BLaER1 (cell line): ENCODE data around the gene MAST2.

ENCODE experiments used
- H3K27ac ChIP-seq: shearing (Covaris generic); formaldehyde crosslinking; 2 replicates; pipeline ENCODE4 v1.8.1; 2022
- H3K27me3 ChIP-seq: shearing (Covaris generic); formaldehyde crosslinking; 2 replicates; pipeline ENCODE4 v1.8.1; 2022
- H3K36me3 ChIP-seq: shearing (Covaris generic); formaldehyde crosslinking; 2 replicates; pipeline ENCODE4 v1.8.1; 2022
- H3K4me1 ChIP-seq: shearing (Covaris generic); formaldehyde crosslinking; 2 replicates; pipeline ENCODE4 v1.8.1; 2022
- H3K4me2 ChIP-seq: shearing (Covaris generic); formaldehyde crosslinking; 2 replicates; pipeline ENCODE4 v1.8.1; 2022
- H3K4me3 ChIP-seq: shearing (Covaris generic); formaldehyde crosslinking; 2 replicates; pipeline ENCODE4 v1.8.1; 2022
- H3K9ac ChIP-seq: shearing (Covaris generic); formaldehyde crosslinking; 2 replicates; pipeline ENCODE4 v1.8.1; 2022
- H3K9me3 ChIP-seq: shearing (Covaris generic); formaldehyde crosslinking; 2 replicates; pipeline ENCODE4 v1.8.1; 2022
- H4K20me1 ChIP-seq: shearing (Covaris generic); formaldehyde crosslinking; 2 replicates; pipeline ENCODE4 v1.8.1; 2022
- Cebpa-rat ChIP-seq: shearing (Covaris generic); IDR thresholded peaks from 2 replicates; pipeline ENCODE4 v1.8.1; 2022

MAST2 gene

DNA sequence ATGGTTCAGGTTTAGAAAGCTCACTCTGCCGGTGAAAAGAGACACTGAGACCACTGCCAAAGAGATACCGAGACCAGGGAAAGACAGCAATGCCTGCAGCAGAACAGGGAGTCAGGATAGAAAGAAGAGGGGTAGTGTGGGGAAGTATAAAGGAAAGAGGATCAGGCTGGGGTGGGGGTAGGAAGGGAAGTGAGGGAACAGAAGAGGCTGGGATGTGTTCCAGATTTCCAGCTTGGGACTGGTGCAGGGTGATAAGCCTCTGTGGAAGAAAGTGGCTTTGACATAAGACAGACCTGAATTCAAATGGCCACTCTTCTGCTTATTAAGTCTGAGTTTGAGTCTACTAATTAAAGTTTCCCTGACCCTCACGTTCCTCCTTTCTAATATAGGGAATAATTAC, 223.1 kb downstream of the MAST2 start:
- no peak overlapping the region for H3K9ac ChIP-seq

GRCh38 chr1:46027788-46028573, 224.6 kb downstream of the MAST2 start:
- Histone ChIP-seq H3K9me3 (no peaks in the 10 kb centered on the region), H3K27ac (no peak overlapping the region), H3K9ac (no peak overlapping the region), H3K4me3 (no peak overlapping the region), H3K27me3 (no peaks in the 10 kb centered on the region), H3K4me2 (no peak overlapping the region), H4K20me1 (no peaks in the 10 kb centered on the region), H3K4me1 (no peaks in the 10 kb centered on the region), H3K36me3 (peaks cover 86% of the 10 kb centered on the region)
- TF ChIP-seq Cebpa-rat: no peak

More for the DNA sequence above, 223.1 kb downstream of the MAST2 start:
- no peak overlapping the region for H3K4me2 ChIP-seq
- no peak overlapping the region for H3K4me3 ChIP-seq
- H4K20me1 ChIP-seq: no peaks in the 10 kb centered on the region
- TF ChIP-seq Cebpa-rat: no peak
- no peaks in the 10 kb centered on the region for H3K27me3 ChIP-seq
- no peak overlapping the region for H3K27ac ChIP-seq
- peaks cover 86% of the 10 kb centered on the region for H3K36me3 ChIP-seq
- no peaks in the 10 kb centered on the region for H3K4me1 ChIP-seq
- no peaks in the 10 kb centered on the region for H3K9me3 ChIP-seq

GRCh38 chr1:46030074-46030870, 226.9 kb downstream of the MAST2 start:
- Histone ChIP-seq H3K36me3 (peaks cover 86% of the 10 kb centered on the region), H3K27me3 (no peaks in the 10 kb centered on the region), H3K4me3 (no peak overlapping the region), H3K4me2 (no peak overlapping the region), H3K9me3 (no peaks in the 10 kb centered on the region), H3K4me1 (no peaks in the 10 kb centered on the region), H3K9ac (no peak overlapping the region), H4K20me1 (peaks cover 5% of the 10 kb centered on the region; the same call in 1 of the 2 replicates), H3K27ac (no peak overlapping the region)
- no peak for TF ChIP-seq Cebpa-rat

GRCh38 chr1:46030876-46031660, 227.7 kb downstream of the MAST2 start:
- no peaks in the 10 kb centered on the region for H3K27me3 ChIP-seq
- H4K20me1 ChIP-seq: peaks cover 8% of the 10 kb centered on the region; the same call in 1 of the 2 replicates
- H3K36me3 ChIP-seq: peaks cover 88% of the 10 kb centered on the region
- H3K4me3 ChIP-seq: no peak overlapping the region
- H3K9ac ChIP-seq: no peak overlapping the region
- no peak for TF ChIP-seq Cebpa-rat
- H3K27ac ChIP-seq: no peak overlapping the region
- H3K4me2 ChIP-seq: no peak overlapping the region
- no peaks in the 10 kb centered on the region for H3K9me3 ChIP-seq
- H3K4me1 ChIP-seq: no peaks in the 10 kb centered on the region

GRCh38 chr1:46034601-46035516, 231.4 kb downstream of the MAST2 start:
- no peak for TF ChIP-seq Cebpa-rat
- Histone ChIP-seq H3K27me3 (no peaks in the 10 kb centered on the region), H3K36me3 (peaks cover 96% of the 10 kb centered on the region), H3K9me3 (no peaks in the 10 kb centered on the region), H3K4me1 (no peaks in the 10 kb centered on the region), H3K27ac (no peak overlapping the region), H3K4me3 (no peak overlapping the region), H3K4me2 (no peak overlapping the region), H3K9ac (no peak overlapping the region), H4K20me1 (peaks cover 23% of the 10 kb centered on the region; the same call in 1 of the 2 replicates)

GRCh38 chr1:46036894-46037839, 233.8 kb downstream of the MAST2 start:
- H3K36me3 ChIP-seq: peaks cover 96% of the 10 kb centered on the region
- H4K20me1 ChIP-seq: peaks cover 23% of the 10 kb centered on the region; the same call in 1 of the 2 replicates
- peak overlapping the region; percentile 43; the same call in 1 of the 2 replicates for H3K9ac ChIP-seq
- peaks cover 6% of the 10 kb centered on the region for H3K4me1 ChIP-seq
- H3K9me3 ChIP-seq: no peaks in the 10 kb centered on the region
- no peak overlapping the region for H3K27ac ChIP-seq
- H3K4me3 ChIP-seq: no peak overlapping the region
- no peak overlapping the region for H3K4me2 ChIP-seq
- no peaks in the 10 kb centered on the region for H3K27me3 ChIP-seq
- TF ChIP-seq Cebpa-rat: no peak

GRCh38 chr1:46039571-46040052, 236.2 kb downstream of the MAST2 start:
- H3K4me1 ChIP-seq: peaks cover 31% of the 10 kb centered on the region
- no peak overlapping the region for H3K9ac ChIP-seq
- H3K4me3 ChIP-seq: no peak overlapping the region
- H4K20me1 ChIP-seq: peaks cover 32% of the 10 kb centered on the region; the same call in 1 of the 2 replicates
- H3K9me3 ChIP-seq: no peaks in the 10 kb centered on the region
- no peak for TF ChIP-seq Cebpa-rat
- H3K27ac ChIP-seq: no peak overlapping the region
- H3K36me3 ChIP-seq: peaks cover 94% of the 10 kb centered on the region
- no peaks in the 10 kb centered on the region for H3K27me3 ChIP-seq
- H3K4me2 ChIP-seq: no peak overlapping the region

DNA sequence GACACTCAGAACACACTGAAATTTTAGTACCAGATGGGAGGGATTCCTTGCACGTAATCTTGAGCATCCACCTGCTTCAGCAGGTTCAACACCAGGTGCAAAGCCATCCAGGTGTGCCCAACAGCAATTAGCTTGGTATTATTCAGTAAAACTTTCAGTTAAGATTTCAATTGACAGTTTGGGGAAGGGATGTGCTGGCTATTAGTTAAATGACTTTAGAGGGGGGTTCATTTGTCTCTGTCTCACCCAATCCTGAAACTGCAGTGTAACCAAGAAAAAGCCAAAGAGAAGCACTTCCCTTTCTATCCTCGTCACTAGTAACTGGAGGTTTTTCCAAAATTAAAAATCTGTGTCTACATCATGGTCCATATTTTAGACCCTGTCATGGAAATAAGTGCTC, 238.1 kb downstream of the MAST2 start:
- no peak overlapping the region for H3K9ac ChIP-seq
- no peaks in the 10 kb centered on the region for H3K9me3 ChIP-seq
- H3K27me3 ChIP-seq: no peaks in the 10 kb centered on the region
- peaks cover 26% of the 10 kb centered on the region; the same call in 1 of the 2 replicates for H4K20me1 ChIP-seq
- H3K4me2 ChIP-seq: no peak overlapping the region
- H3K36me3 ChIP-seq: peaks cover 92% of the 10 kb centered on the region
- no peak for TF ChIP-seq Cebpa-rat
- H3K27ac ChIP-seq: no peak overlapping the region
- H3K4me1 ChIP-seq: peaks cover 36% of the 10 kb centered on the region
- H3K4me3 ChIP-seq: no peak overlapping the region
